Adipocyte (in vitro differentiated cells): Measurements from ENCODE around the gene DGKH.

Experiments
- DNase-seq: peaks from one replicate; pipeline ENCODE4 v3.0.0-alpha.2; 2015; ENCODE audit warnings: low read depth
- H3K27me3 ChIP-seq: replicated peaks from 2 replicates; pipeline ENCODE4 v1.7.0; 2013; ENCODE audit warnings: mild to moderate bottlenecking, low read length, moderate library complexity; ENCODE audit not compliant: control insufficient read depth, insufficient read depth
- H3K36me3 ChIP-seq: 2 replicates; pipeline ENCODE4 v1.7.0; 2013; ENCODE audit warnings: low read length, mild to moderate bottlenecking, moderate library complexity; ENCODE audit not compliant: control insufficient read depth, insufficient read depth, severe bottlenecking
- H3K4me1 ChIP-seq: 2 replicates; pipeline ENCODE4 v1.7.0; 2013; ENCODE audit warnings: mild to moderate bottlenecking, low read length, moderate library complexity; ENCODE audit not compliant: control insufficient read depth, insufficient read depth
- H3K4me3 ChIP-seq: 2 replicates; pipeline ENCODE4 v1.7.0; 2013; ENCODE audit warnings: mild to moderate bottlenecking, low read length, moderate library complexity
- H3K9ac ChIP-seq: 2 replicates; pipeline ENCODE4 v1.7.0; 2013; ENCODE audit warnings: mild to moderate bottlenecking, low read length, moderate library complexity
- H3K9me3 ChIP-seq: 2 replicates; pipeline ENCODE4 v1.7.0; 2013; ENCODE audit warnings: mild to moderate bottlenecking, low read length, moderate library complexity; ENCODE audit not compliant: control insufficient read depth

Gene DGKH

GRCh38 chr13:42041011-42041683, 7.3 kb upstream of the DGKH start:
- H3K36me3 ChIP-seq, result no peaks in the 10 kb centered on the region
- no peaks in the 10 kb centered on the region for H3K27me3 ChIP-seq
- DNase-seq, result peak; percentile 79

DNA sequence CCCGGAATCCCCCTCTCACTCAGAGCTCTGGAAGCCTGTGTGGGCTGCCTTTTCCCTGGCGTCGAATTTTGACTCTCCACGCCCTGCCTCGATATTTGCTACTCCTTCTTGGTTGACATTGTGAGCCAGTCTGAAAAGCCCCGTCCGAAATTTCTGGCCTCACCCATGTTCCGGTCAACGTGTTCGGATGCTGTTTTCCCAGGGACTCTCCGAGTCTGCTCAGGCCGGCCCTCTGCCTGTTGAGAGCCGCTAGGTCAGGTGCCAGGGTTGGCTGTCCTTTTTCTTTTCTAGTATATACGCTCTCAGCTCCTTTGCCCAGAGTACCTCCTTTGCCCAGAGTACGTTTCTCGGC, 6.8 kb upstream of the DGKH start:
- no peaks in the 10 kb centered on the region for H3K27me3 ChIP-seq
- H3K9me3 ChIP-seq, result no peaks in the 10 kb centered on the region
- peaks cover 10% of the 10 kb centered on the region for H3K4me1 ChIP-seq
- H3K36me3 ChIP-seq, result no peaks in the 10 kb centered on the region
- peak; percentile 89 for DNase-seq
- H3K9ac ChIP-seq, result peak overlapping the region; percentile 81
- H3K4me3 ChIP-seq, result peak overlapping the region; percentile 89

More at GRCh38 chr13:42041011-42041683, 7.3 kb upstream of the DGKH start:
- peak overlapping the region; percentile 89 for H3K4me3 ChIP-seq
- peaks cover 2% of the 10 kb centered on the region for H3K9me3 ChIP-seq
- peaks cover 10% of the 10 kb centered on the region for H3K4me1 ChIP-seq
- H3K9ac ChIP-seq, result peak overlapping the region; percentile 81

GRCh38 chr13:42043676-42044075, 4.8 kb upstream of the DGKH start:
- H3K9ac ChIP-seq, result no peak overlapping the region
- H3K27me3 ChIP-seq, result no peaks in the 10 kb centered on the region
- peaks cover 14% of the 10 kb centered on the region for H3K4me1 ChIP-seq
- no peak for DNase-seq
- no peaks in the 10 kb centered on the region for H3K9me3 ChIP-seq
- H3K4me3 ChIP-seq, result no peak overlapping the region
- H3K36me3 ChIP-seq, result no peaks in the 10 kb centered on the region

DNA sequence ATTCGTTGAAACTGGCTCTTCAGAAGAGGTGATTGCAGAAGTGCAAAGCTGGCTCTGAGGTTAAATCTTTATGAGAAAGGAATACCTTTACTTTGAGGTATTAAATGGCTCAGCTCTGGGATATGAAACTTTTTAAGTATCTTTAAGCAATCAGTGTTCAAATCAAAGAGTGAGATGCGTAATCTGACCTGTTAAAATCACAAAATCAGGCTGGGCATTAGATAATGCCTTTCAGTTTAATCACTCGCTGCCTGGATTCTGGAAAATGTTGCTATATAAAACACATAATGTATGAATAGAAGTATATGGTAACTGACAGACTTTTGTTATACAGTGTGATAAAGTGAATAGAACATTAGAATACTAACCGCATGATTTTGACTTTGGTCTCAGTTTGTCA, 2.0 kb upstream of the DGKH start:
- H3K9ac ChIP-seq, result no peak overlapping the region
- no peaks in the 10 kb centered on the region for H3K27me3 ChIP-seq
- no peaks in the 10 kb centered on the region for H3K9me3 ChIP-seq
- H3K36me3 ChIP-seq, result no peaks in the 10 kb centered on the region
- peaks cover 14% of the 10 kb centered on the region for H3K4me1 ChIP-seq
- DNase-seq, result no peak
- no peak overlapping the region for H3K4me3 ChIP-seq

- H3K9me3 ChIP-seq, result no peaks in the 10 kb centered on the region
- H3K4me3 ChIP-seq, result peak overlapping the region; percentile 84
- DNase-seq, result peak; percentile 80
- peaks cover 10% of the 10 kb centered on the region for H3K4me1 ChIP-seq
- no peaks in the 10 kb centered on the region for H3K36me3 ChIP-seq
- no peaks in the 10 kb centered on the region for H3K27me3 ChIP-seq
- H3K9ac ChIP-seq, result peak overlapping the region; percentile 85
These were observed 697 bp upstream of the DGKH start for GRCh38 chr13:42047561-42048341.

GRCh38 chr13:42048684-42049453, 421 bp downstream of the DGKH start:
- Histone ChIP-seq H3K9me3 (no peaks in the 10 kb centered on the region), H3K27me3 (no peaks in the 10 kb centered on the region), H3K4me3 (peak overlapping the region; percentile 96), H3K36me3 (no peaks in the 10 kb centered on the region), H3K4me1 (peaks cover 10% of the 10 kb centered on the region), H3K9ac (peak overlapping the region; percentile 86)
- peak; percentile 93 for DNase-seq

DNA sequence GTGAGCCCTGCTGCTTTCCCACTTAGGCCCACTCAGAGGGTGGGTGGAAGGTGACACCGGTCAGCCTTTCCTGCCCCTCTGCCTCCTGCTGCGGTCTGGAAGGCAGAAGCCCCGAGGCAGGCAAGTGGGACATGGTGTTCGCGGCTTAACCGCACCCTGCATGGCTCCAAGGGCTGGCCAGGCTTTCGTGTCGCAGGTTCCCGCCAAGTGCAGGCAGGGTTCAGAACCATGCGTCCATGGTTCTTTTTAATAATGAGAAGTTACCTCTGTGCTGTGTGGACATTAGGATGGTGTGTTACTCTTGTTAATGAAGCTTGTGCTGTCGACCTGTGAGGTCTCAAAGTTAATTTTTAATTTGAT, 986 bp downstream of the DGKH start:
- Histone ChIP-seq H3K36me3 (no peaks in the 10 kb centered on the region), H3K4me1 (peaks cover 10% of the 10 kb centered on the region), H3K27me3 (no peaks in the 10 kb centered on the region), H3K9ac (peak overlapping the region; percentile 86), H3K9me3 (no peaks in the 10 kb centered on the region), H3K4me3 (peak overlapping the region; percentile 96)
- DNase-seq, result no peak

GRCh38 chr13:42054798-42055499, 6.5 kb downstream of the DGKH start:
- no peak for DNase-seq
- H3K27me3 ChIP-seq, result no peaks in the 10 kb centered on the region
- H3K4me3 ChIP-seq, result no peak overlapping the region
- H3K4me1 ChIP-seq, result no peaks in the 10 kb centered on the region
- no peak overlapping the region for H3K9ac ChIP-seq
- H3K9me3 ChIP-seq, result no peaks in the 10 kb centered on the region
- no peaks in the 10 kb centered on the region for H3K36me3 ChIP-seq

DNA sequence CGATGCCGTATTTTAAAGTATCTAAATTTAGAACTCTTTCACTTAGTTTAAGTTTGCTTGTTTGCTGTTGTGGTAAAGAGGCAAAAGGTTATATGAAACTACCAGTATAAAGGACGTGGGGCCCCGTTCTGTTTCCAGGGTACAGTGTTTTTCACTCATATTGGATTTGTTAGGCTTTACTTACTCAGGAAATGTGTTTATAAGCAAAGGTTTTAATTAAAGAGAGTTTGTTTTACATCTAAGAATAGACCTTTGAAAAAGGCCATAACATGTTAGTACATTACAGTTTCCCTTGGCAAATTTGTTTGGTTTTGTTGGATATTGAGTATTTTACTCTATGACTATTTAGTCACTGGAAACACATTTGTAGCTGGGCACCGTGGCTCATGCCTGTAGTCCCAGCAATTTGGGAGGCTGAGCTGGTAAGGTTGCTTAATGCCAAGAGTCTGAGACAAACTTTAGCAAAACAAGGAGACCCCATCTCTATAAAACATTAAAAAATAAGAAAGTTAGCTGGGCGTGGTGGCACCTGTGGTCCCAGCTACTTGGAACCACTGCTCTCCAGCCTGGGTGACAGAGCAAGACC, 7.1 kb downstream of the DGKH start:
- Histone ChIP-seq H3K27me3 (no peaks in the 10 kb centered on the region), H3K4me3 (no peak overlapping the region)

GRCh38 chr13:42056146-42056545, 7.7 kb downstream of the DGKH start:
- no peaks in the 10 kb centered on the region for H3K27me3 ChIP-seq
- H3K4me3 ChIP-seq, result no peak overlapping the region
- no peaks in the 10 kb centered on the region for H3K9me3 ChIP-seq
- DNase-seq, result no peak
- no peaks in the 10 kb centered on the region for H3K36me3 ChIP-seq
- H3K9ac ChIP-seq, result no peak overlapping the region
- no peaks in the 10 kb centered on the region for H3K4me1 ChIP-seq

More for the DNA sequence above, 7.1 kb downstream of the DGKH start:
- H3K9me3 ChIP-seq, result no peaks in the 10 kb centered on the region
- no peak overlapping the region for H3K9ac ChIP-seq
- no peaks in the 10 kb centered on the region for H3K4me1 ChIP-seq
- no peaks in the 10 kb centered on the region for H3K36me3 ChIP-seq
- DNase-seq, result no peak
